IMR-90 (cell line): ENCODE measurements around the gene ASB6. TPM values are rescaled to one million over a fixed set of nuclear protein-coding genes. Genes with fewer than 3 reads are reported as not detected.

ENCODE experiments used
- ATAC-seq: fragments of 200-7000 bp; cut with Tn5 transposase; 2 replicates; pipeline ENCODE4 v1.9.1; 2020; ENCODE audit warnings: low read depth, mild to moderate bottlenecking, moderate library complexity
- BruUV-seq: library from RNA; stranded (reverse); fragments of 400-500 nt; replicated peaks from 2 replicates; lab custom pipeline; 2021; lab: Mats Ljungman, UMichigan
- CTCF ChIA-PET: fragments of 300-600 bp; formaldehyde crosslinking; extraction: SDS; loops from one replicate; lab custom pipeline; 2021; ENCODE audit warnings: antibody characterized with exemption; lab: Yijun Ruan, JAX
- POLR2A ChIA-PET: fragments of 300-600 bp; sonication (Branson Sonifier 250); formaldehyde crosslinking; loops from one replicate; lab custom pipeline; 2022; ENCODE audit warnings: antibody characterized with exemption; ENCODE audit not compliant: unreplicated experiment; lab: Charles Lee
- DNase-seq: peaks from one replicate; pipeline ENCODE4 v3.0.0; 2013
- H2AFZ ChIP-seq: replicated peaks from 2 replicates; pipeline ENCODE3; 2013; ENCODE audit warnings: low read length, mild to moderate bottlenecking; ENCODE audit not compliant: poor library complexity
- H2AK5ac ChIP-seq: 2 replicates; pipeline ENCODE4 v1.6.1; 2013; ENCODE audit warnings: low read depth, low read length, inconsistent platforms
- H2AK9ac ChIP-seq: replicated peaks from 2 replicates; pipeline ENCODE3; 2013; ENCODE audit warnings: mild to moderate bottlenecking, low read depth, low read length, moderate library complexity; ENCODE audit not compliant: poor library complexity
- H2BK120ac ChIP-seq: 2 replicates; pipeline ENCODE4 v1.6.1; 2013; ENCODE audit warnings: low read depth, low read length, inconsistent platforms
- H2BK15ac ChIP-seq: 3 replicates; pipeline ENCODE4 v1.6.1; 2013; ENCODE audit warnings: low read depth, low read length, inconsistent platforms
- H2BK20ac ChIP-seq: 2 replicates; pipeline ENCODE4 v1.6.1; 2013; ENCODE audit warnings: low read depth, mild to moderate bottlenecking, inconsistent platforms, low read length, moderate library complexity
- H2BK5ac ChIP-seq: 2 replicates; pipeline ENCODE4 v1.6.1; 2013; ENCODE audit warnings: mild to moderate bottlenecking, low read depth, low read length, inconsistent platforms; ENCODE audit not compliant: poor library complexity, severe bottlenecking
- H3K14ac ChIP-seq: replicated peaks from 2 replicates; pipeline ENCODE4 v1.6.1; 2013; ENCODE audit warnings: low read depth, low read length, inconsistent platforms
- H3K18ac ChIP-seq: 2 replicates; pipeline ENCODE4 v1.6.1; 2013; ENCODE audit warnings: low read depth, low read length, control low read depth
- H3K23ac ChIP-seq: 2 replicates; pipeline ENCODE4 v1.6.1; 2013; ENCODE audit warnings: low read depth, low read length, inconsistent platforms
- H3K27ac ChIP-seq: 2 replicates; pipeline ENCODE4 v1.5.1; 2013; ENCODE audit warnings: mild to moderate bottlenecking, control low read depth, low read length; ENCODE audit not compliant: insufficient read depth
- H3K27me3 ChIP-seq: 2 replicates; pipeline ENCODE4 v1.6.1; 2013; ENCODE audit warnings: low read length; ENCODE audit not compliant: control insufficient read depth, insufficient read depth
- H3K36me3 ChIP-seq: 2 replicates; pipeline ENCODE4 v1.6.1; 2013; ENCODE audit warnings: low read length, mixed read lengths; ENCODE audit not compliant: control insufficient read depth, insufficient read depth
- H3K4ac ChIP-seq: 2 replicates; pipeline ENCODE4 v1.6.1; 2013; ENCODE audit warnings: low read depth, low read length, inconsistent platforms
- H3K4me1 ChIP-seq: 2 replicates; pipeline ENCODE4 v1.6.1; 2013; ENCODE audit warnings: low read length, mixed read lengths; ENCODE audit not compliant: control insufficient read depth, insufficient read depth
- H3K4me2 ChIP-seq: 2 replicates; pipeline ENCODE4 v1.6.1; 2013; ENCODE audit warnings: low read depth, mild to moderate bottlenecking, control low read depth, low read length, moderate library complexity
- H3K4me3 ChIP-seq: 2 replicates; pipeline ENCODE4 v1.5.1; 2013; ENCODE audit warnings: low read depth, mild to moderate bottlenecking, control low read depth, low read length, moderate library complexity; ENCODE audit not compliant: insufficient read depth
- H3K56ac ChIP-seq: 2 replicates; pipeline ENCODE4 v1.6.1; 2013; ENCODE audit warnings: low read length, inconsistent platforms; ENCODE audit not compliant: insufficient read depth; ENCODE audit errors: extremely low read depth
- H3K79me1 ChIP-seq, 2 experiments: 2 replicates each; pipeline ENCODE4 v1.6.1; 2013; ENCODE audit warnings: low read length in 2 of 2, inconsistent platforms in 1 of 2, low read depth in 1 of 2
- H3K9ac ChIP-seq: 2 replicates; pipeline ENCODE4 v1.6.1; 2013; ENCODE audit warnings: low read depth, low read length, control low read depth
- H3K9me1 ChIP-seq: 2 replicates; pipeline ENCODE4 v1.6.1; 2013; ENCODE audit warnings: low read length, inconsistent platforms; ENCODE audit not compliant: insufficient read depth
- H3K9me3 ChIP-seq: 2 replicates; pipeline ENCODE4 v1.6.1; 2013; ENCODE audit warnings: low read length; ENCODE audit not compliant: control insufficient read depth, insufficient read depth
- H4K20me1 ChIP-seq: 2 replicates; pipeline ENCODE4 v1.6.1; 2013; ENCODE audit warnings: low read length, inconsistent platforms; ENCODE audit not compliant: insufficient read depth
- H4K5ac ChIP-seq: 2 replicates; pipeline ENCODE4 v1.6.1; 2013; ENCODE audit warnings: mild to moderate bottlenecking, low read depth, low read length, control low read depth
- H4K8ac ChIP-seq, 2 experiments: 2 replicates each; pipeline ENCODE4 v1.6.1; 2013; ENCODE audit warnings: low read depth in 2 of 2, low read length in 2 of 2, control low read depth in 1 of 2, inconsistent platforms in 1 of 2
- H4K91ac ChIP-seq: 2 replicates; pipeline ENCODE4 v1.6.1; 2013; ENCODE audit warnings: low read depth, low read length, inconsistent platforms; ENCODE audit not compliant: insufficient read depth
- BHLHE40 ChIP-seq: fragments of 150-350 bp; IDR thresholded peaks from 2 replicates; pipeline ENCODE4 v1.6.1; 2016; ENCODE audit warnings: mild to moderate bottlenecking, low read depth, low read length
- CEBPB ChIP-seq: IDR thresholded peaks from 2 replicates; pipeline ENCODE4 v1.6.1; 2012; ENCODE audit warnings: low read depth, low read length, improper control_type of control experiment
- CHD1 ChIP-seq: IDR thresholded peaks from 2 replicates; pipeline ENCODE4 v1.6.1; 2012; ENCODE audit warnings: low read depth, low read length, improper control_type of control experiment
- FOS ChIP-seq: fragments of 150-350 bp; IDR thresholded peaks from 2 replicates; pipeline ENCODE4 v1.6.1; 2016; ENCODE audit warnings: low read depth, low read length
- MXI1 ChIP-seq: IDR thresholded peaks from 2 replicates; pipeline ENCODE4 v1.6.1; 2012; ENCODE audit warnings: low read depth, mild to moderate bottlenecking, low read length, moderate library complexity, borderline replicate concordance
- NFE2L2 ChIP-seq: fragments of 150-350 bp; IDR thresholded peaks from 2 replicates; pipeline ENCODE4 v1.6.1; 2016; ENCODE audit warnings: low read depth, mild to moderate bottlenecking, low read length
- POLR2A ChIP-seq: IDR thresholded peaks from 2 replicates; pipeline ENCODE4 v1.6.1; 2012; ENCODE audit warnings: mild to moderate bottlenecking, low read depth, low read length
- RAD21 ChIP-seq: IDR thresholded peaks from 2 replicates; pipeline ENCODE4 v1.6.1; 2012; ENCODE audit warnings: low read length, improper control_type of control experiment
- RFX5 ChIP-seq: IDR thresholded peaks from 2 replicates; pipeline ENCODE4 v1.8.0; 2012; ENCODE audit warnings: low read depth, mild to moderate bottlenecking, low read length, moderate library complexity
- SMC3 ChIP-seq: fragments of 150-350 bp; IDR thresholded peaks from 2 replicates; pipeline ENCODE4 v1.6.1; 2016; ENCODE audit warnings: low read depth, mild to moderate bottlenecking, antibody characterized with exemption, low read length, moderate library complexity
- WGBS, 2 experiments: methylation state at CpG; one replicate each; pipeline versions ENCODE4 v1.1.5 to v1.1.7; 2013; ENCODE audit warnings: missing lambda C conversion rate in 2 of 2; ENCODE audit not compliant: insufficient read length in 1 of 2; ENCODE audit errors: extremely low coverage in 2 of 2; 5-methylcytosine and 5-hydroxymethylcytosine counted together
- dilution Hi-C: fragments of 300-500 bp; cut with HindIII; formaldehyde crosslinking; loops from one replicate; pipeline ENCODE4 v1.14.3; 2018; ENCODE audit warnings: low sequenced_read_pairs; ENCODE audit not compliant: unreplicated experiment
- in situ Hi-C: fragments of 300-500 bp; cut with MboI; formaldehyde crosslinking; loops from 3 replicates; pipeline ENCODE4 v1.14.3; 2019; ENCODE audit warnings: low sequenced_read_pairs, inconsistent platforms, mixed read lengths
- intact Hi-C: fragments of 100-400 bp; cut with micrococcal nuclease; formaldehyde crosslinking; loops from 2 replicates; pipeline ENCODE4 v1.10.0; 2022
- polyA plus RNA-seq, 3 experiments: library from polyadenylated mRNA; depleted of rRNA; stranded (reverse); fragments of >200 nt; gene quantifications; 2 replicates each; pipeline ENCODE4 v1.2.3, GENCODE V29; 2012; ENCODE audit warnings: low replicate concordance in 1 of 3
- total RNA-seq: library from RNA; depleted of rRNA; stranded (reverse); fragments of >200 nt; gene quantifications from 2 replicates; pipeline ENCODE4 v1.2.3, GENCODE V29; 2012

Gene ASB6
- total and polyA plus RNA-seq, 2 of the 4 experiments (the other 2 are of a cell fraction) = 9.7 to 28.9 TPM

GRCh38 chr9:129587487-129588262, 54.3 kb downstream of the ASB6 start:
- dilution Hi-C loops (no loop called here), intact Hi-C loops (no loop called here), in situ Hi-C loops (no loop called here)
- no peak overlapping the region for H3K9ac ChIP-seq
- H3K18ac ChIP-seq = no peak overlapping the region
- ChIA-PET POLR2A (no interaction called here), CTCF (no interaction called here)
- peaks cover 14% of the 10 kb centered on the region for H3K4me1 ChIP-seq
- H3K14ac ChIP-seq = no peak overlapping the region
- ATAC-seq (peak; percentile 12; the same call in 1 of the 2 replicates), DNase-seq (peak; percentile 61)
- no peaks in the 10 kb centered on the region for H3K9me3 ChIP-seq
- H3K56ac ChIP-seq = no peak overlapping the region
- 69% methylated on average over 10 of the region's 23 CpGs; no CpG with 5 or more reads in 1 of the 2 experiments for WGBS, 2 experiments
- H3K4me3 ChIP-seq = no peak overlapping the region
- no peak overlapping the region for H3K23ac ChIP-seq
- no peak overlapping the region for H2BK5ac ChIP-seq
- H3K9me1 ChIP-seq = peaks cover 9% of the 10 kb centered on the region; the same call in 1 of the 2 replicates
- no peak overlapping the region; the same call in 1 of the 2 replicates for H2BK120ac ChIP-seq
- H3K27ac ChIP-seq = no peak overlapping the region
- no peak overlapping the region for H3K4me2 ChIP-seq
- H3K4ac ChIP-seq = no peak overlapping the region
- no peak overlapping the region for H2BK20ac ChIP-seq
- H3K36me3 ChIP-seq = no peaks in the 10 kb centered on the region
- no peak overlapping the region for H4K8ac ChIP-seq
- BruUV-seq = no TSS peak
- no peaks in the 10 kb centered on the region for H3K79me1 ChIP-seq
- no peaks in the 10 kb centered on the region for H3K27me3 ChIP-seq
- TF ChIP-seq POLR2A (no peak), CEBPB (no peak), NFE2L2 (no peak), FOS (no peak), SMC3 (no peak), MXI1 (no peak), RFX5 (no peak), CHD1 (no peak), BHLHE40 (no peak), RAD21 (no peak)
- H2AK5ac ChIP-seq = no peak overlapping the region
- no peak overlapping the region for H2BK15ac ChIP-seq
- no peak overlapping the region for H4K5ac ChIP-seq
- no peak overlapping the region for H2AK9ac ChIP-seq
- H4K91ac ChIP-seq = no peak overlapping the region
- no peaks in the 10 kb centered on the region for H4K20me1 ChIP-seq
- peak overlapping the region; percentile 18 for H2AFZ ChIP-seq
